Sigmoid colon (tissue), 7 donors: ENCODE results near the gene IFT74. TPM values are rescaled to one million over a fixed set of nuclear protein-coding genes. Genes with fewer than 3 reads are reported as not detected.
A peak's percentile ranks its signal among the peaks of the same experiment; 100 is the strongest.

ENCODE experiments used
- DNase-seq: peaks from one replicate; pipeline ENCODE4 v3.0.0-alpha.2; 2019
- H3K27ac ChIP-seq, 4 donors: fragments of 200-600 bp; sonication (generic); one replicate each; pipeline ENCODE4 v1.5.1; 2016 to 2019; ENCODE audit warnings: mild to moderate bottlenecking in 1 of 4
- H3K27me3 ChIP-seq, 3 donors: fragments of 200-600 bp; sonication (generic); one replicate each; pipeline ENCODE4 v1.5.1; 2019; ENCODE audit warnings: mild to moderate bottlenecking in 1 of 3
- H3K36me3 ChIP-seq, 4 donors: fragments of 200-600 bp; sonication (generic); one replicate each; pipeline ENCODE4 v1.5.1; 2016 to 2019
- H3K4me1 ChIP-seq, 4 donors: fragments of 200-600 bp; sonication (generic); one replicate each; pipeline ENCODE4 v1.5.1; 2017 to 2019
- H3K4me3 ChIP-seq, 4 donors: fragments of 200-600 bp; sonication (generic); one replicate each; pipeline ENCODE4 v1.5.1; 2017 to 2019; ENCODE audit warnings: mild to moderate bottlenecking in 2 of 4, moderate library complexity in 1 of 4
- H3K9me3 ChIP-seq, 4 donors: fragments of 200-600 bp in 3 of 4; sonication (generic) in 3 of 4; one replicate each; pipeline versions ENCODE4 v1.5.1 to v1.6.1; 2013 to 2019
- CTCF ChIP-seq, 4 experiments: fragments of 450-650 bp in 3 of 4; fragments of 200-600 bp in 1 of 4; IDR thresholded peaks; one replicate each; pipeline ENCODE4 v1.5.1; 2016 to 2019; ENCODE audit warnings: antibody characterized with exemption in 4 of 4, mild to moderate bottlenecking in 3 of 4, moderate library complexity in 2 of 4
- EP300 ChIP-seq, 4 donors: sonication (generic); formaldehyde crosslinking; IDR thresholded peaks; one replicate each; pipeline ENCODE4 v1.6.1; 2017; ENCODE audit warnings: antibody characterized with exemption in 4 of 4
- POLR2A ChIP-seq, 2 donors: fragments of 450-650 bp; IDR thresholded peaks; one replicate each; pipeline ENCODE4 v1.6.1; 2016; ENCODE audit warnings: antibody characterized with exemption in 2 of 2, mild to moderate bottlenecking in 2 of 2, moderate library complexity in 2 of 2
- POLR2AphosphoS5 ChIP-seq, 4 donors: sonication (generic); formaldehyde crosslinking; IDR thresholded peaks; one replicate each; pipeline ENCODE4 v1.6.1; 2017; ENCODE audit warnings: antibody characterized with exemption in 4 of 4
- WGBS, 2 donors: extraction: QIAGEN DNeasy Blood & Tissue Kit; methylation state at CpG; one replicate each; pipeline ENCODE4 v1.1.7; 2013; 5-methylcytosine and 5-hydroxymethylcytosine counted together
- intact Hi-C: fragments of 100-400 bp; cut with DNase I; formaldehyde crosslinking; loops from one replicate; pipeline ENCODE4 v1.15.1; 2023
- polyA plus RNA-seq, 3 donors: library from polyadenylated mRNA; stranded (reverse); fragments of 200-250 nt; gene quantifications; one replicate each; pipeline ENCODE4 v1.2.3, GENCODE V29; 2013
- total RNA-seq, 4 donors: library from RNA; depleted of rRNA; stranded (reverse); fragments of >200 nt; gene quantifications; one replicate each; pipeline ENCODE4 v1.1.0, GENCODE V29; 2016
- donor health status: healthy with polysubstance abuse.
- donor health status: Bipolar disorder and iron deficiency.
- donor health status: healthy.

The IFT74 gene
- total and polyA plus RNA-seq, 7 donors: 9.6 to 22.5 (median 14.5) TPM

DNA sequence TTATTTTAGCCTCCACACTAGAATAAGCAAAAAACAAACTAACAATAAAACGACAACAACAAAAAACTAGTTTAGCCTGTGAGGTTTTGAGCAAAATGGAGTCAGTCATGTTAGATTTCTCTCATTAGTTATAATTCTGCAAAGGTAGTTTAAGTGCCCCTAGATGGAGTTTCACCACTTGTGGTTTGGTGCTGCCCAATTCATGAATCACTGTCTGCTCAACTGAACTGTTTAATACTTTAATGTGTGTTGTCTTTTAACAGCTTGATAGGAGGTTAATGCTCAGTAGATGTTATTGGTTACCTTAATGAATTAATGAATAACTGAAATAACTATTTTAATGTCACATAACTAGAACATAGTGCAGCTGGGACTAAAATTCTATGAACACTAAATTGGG, 5.7 kb upstream of the IFT74 start:
- Histone ChIP-seq H3K27me3 (no peaks in the 10 kb centered on the region), H3K9me3 (no peaks in the 10 kb centered on the region), H3K36me3 (no peaks in the 10 kb centered on the region), H3K4me3 (no peak overlapping the region), H3K4me1 (peaks cover 0 to 20% (median 15%) of the 10 kb centered on the region in 4 donors), H3K27ac (no peak overlapping the region)
- no peak for DNase-seq
- intact Hi-C loops: loop anchor here (10.0 kb wide), 2 partner anchors 584 to 624 kb away; partner anchors contain the start of gene C9orf72
- TF ChIP-seq EP300 (IDR thresholded peaks at IDR 0.05) (no peak), CTCF (IDR thresholded peaks at IDR 0.05) (no peak), POLR2AphosphoS5 (IDR thresholded peaks at IDR 0.05) (no peak), POLR2A (IDR thresholded peaks at IDR 0.05) (no peak)
- 80 to 87% methylated on average over 1 of the region's 1 CpG for WGBS, 2 donors

GRCh38 chr9:26951794-26952193, 4.4 kb upstream of the IFT74 start:
- Histone ChIP-seq H3K36me3 (no peaks in the 10 kb centered on the region), H3K27ac (no peak overlapping the region), H3K9me3 (no peaks in the 10 kb centered on the region), H3K4me3 (no peak overlapping the region), H3K27me3 (no peaks in the 10 kb centered on the region), H3K4me1 (peaks cover 0 to 14% (median 6%) of the 10 kb centered on the region in 4 donors)
- DNase-seq: no peak
- intact Hi-C loops: loop anchor here (10.0 kb wide), 2 partner anchors 583 to 623 kb away; partner anchors contain the start of gene C9orf72
- no peak for TF ChIP-seq EP300 (IDR thresholded peaks at IDR 0.05)
- TF ChIP-seq CTCF (IDR thresholded peaks at IDR 0.05): no peak
- TF ChIP-seq POLR2AphosphoS5 (IDR thresholded peaks at IDR 0.05): no peak
- WGBS, 2 donors: 90% methylated on average over 3 of the region's 3 CpGs

GRCh38 chr9:26954050-26954508, 2.1 kb upstream of the IFT74 start:
- H3K27ac ChIP-seq: peak overlapping the region in 1 of 4 donors; percentile 22
- WGBS, 2 donors: 66 to 72% methylated on average over 3 of the region's 3 CpGs
- no peaks in the 10 kb centered on the region for H3K36me3 ChIP-seq
- intact Hi-C loops: loop anchor here (10.0 kb wide), 2 partner anchors 581 to 621 kb away; partner anchors contain the start of gene C9orf72
- no peak for DNase-seq
- no peaks in the 10 kb centered on the region for H3K9me3 ChIP-seq
- peaks cover 0 to 14% (median 9%) of the 10 kb centered on the region in 4 donors for H3K4me1 ChIP-seq
- H3K27me3 ChIP-seq: no peaks in the 10 kb centered on the region
- TF ChIP-seq EP300 (IDR thresholded peaks at IDR 0.05) (no peak), POLR2AphosphoS5 (IDR thresholded peaks at IDR 0.05) (no peak), POLR2A (IDR thresholded peaks at IDR 0.05) (no peak)
- no peak overlapping the region for H3K4me3 ChIP-seq

DNA sequence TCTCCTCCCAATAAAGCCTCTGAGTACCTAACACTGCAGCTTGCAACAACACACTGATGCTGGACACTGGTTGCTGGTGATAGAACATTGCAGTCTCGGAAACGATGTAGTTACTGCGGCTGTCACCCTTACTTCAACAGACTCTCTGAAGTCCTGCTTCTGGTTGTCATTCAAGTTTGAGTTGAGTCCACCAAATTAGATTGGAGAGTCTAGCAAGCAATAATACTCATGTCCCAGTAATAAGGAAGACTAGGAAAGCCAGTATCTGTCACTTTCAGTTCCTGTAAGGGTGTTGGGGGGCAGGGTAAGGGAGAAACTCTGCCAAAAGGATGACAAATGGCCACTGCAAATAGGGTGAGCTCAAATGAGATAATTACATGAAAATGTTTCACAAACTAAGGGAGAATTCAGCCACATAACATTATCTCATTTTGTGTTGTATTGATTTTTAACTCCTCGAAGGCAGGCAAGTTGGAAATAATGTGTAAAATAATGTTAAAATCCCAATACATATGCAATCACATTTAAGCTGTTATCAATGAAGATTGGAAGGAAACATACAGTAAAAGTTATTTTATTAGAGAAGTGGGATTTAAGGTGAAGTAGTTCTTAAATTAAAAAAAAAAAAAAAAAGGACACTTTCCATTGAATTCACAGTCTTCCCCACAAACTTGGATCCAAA, 849 bp upstream of the IFT74 start:
- intact Hi-C loops: loop anchor here (10.0 kb wide), 2 partner anchors 579 to 619 kb away; partner anchors contain the start of gene C9orf72

More for the DNA sequence above, 849 bp upstream of the IFT74 start:
- WGBS, 2 donors: 13 to 36% methylated on average over 4 of the region's 4 CpGs
- H3K27me3 ChIP-seq: no peaks in the 10 kb centered on the region
- H3K4me1 ChIP-seq: peaks cover 0 to 14% (median 9%) of the 10 kb centered on the region in 4 donors
- H3K9me3 ChIP-seq: no peaks in the 10 kb centered on the region
- peak overlapping the region; percentile 83 to 90 (median 88) for H3K27ac ChIP-seq
- peak overlapping the region; percentile 56 to 61 (median 59) for H3K4me3 ChIP-seq
- TF ChIP-seq EP300 (IDR thresholded peaks at IDR 0.05) (no peak), POLR2AphosphoS5 (IDR thresholded peaks at IDR 0.05) (no peak), POLR2A (IDR thresholded peaks at IDR 0.05) (no peak), CTCF (IDR thresholded peaks at IDR 0.05) (no peak)
- no peaks in the 10 kb centered on the region for H3K36me3 ChIP-seq
- no peak for DNase-seq
